ENCODE measurements around the gene SP3.

SP3 gene

GRCh38 chr2:173942861-173943523, 22.2 kb downstream of the SP3 start:
- no peak for DNase-seq (ENCODE audit: low read depth in 2 of 2)

GRCh38 chr2:173941567-173941966, 23.6 kb downstream of the SP3 start:
- DNase-seq (ENCODE audit: low read depth in 2 of 2) = no peak

- DNase-seq (ENCODE audit: low read depth in 2 of 2) = no peak
These were observed 24.8 kb downstream of the SP3 start for GRCh38 chr2:173940208-173941020.

GRCh38 chr2:173938700-173939384, 26.3 kb downstream of the SP3 start:
- DNase-seq (ENCODE audit: low read depth in 2 of 2) = no peak

- DNase-seq (ENCODE audit: low read depth in 2 of 2) = no peak
These were observed 29.9 kb downstream of the SP3 start for GRCh38 chr2:173935305-173935704.

GRCh38 chr2:173934895-173935294, 30.3 kb downstream of the SP3 start:
- DNase-seq (ENCODE audit: low read depth in 2 of 2) = no peak

GRCh38 chr2:173931751-173932150, 33.4 kb downstream of the SP3 start:
- DNase-seq (ENCODE audit: low read depth in 2 of 2) = no peak

GRCh38 chr2:173929441-173929840, 35.7 kb downstream of the SP3 start:
- no peak for DNase-seq (ENCODE audit: low read depth in 2 of 2)

GRCh38 chr2:173926875-173927274, 38.3 kb downstream of the SP3 start:
- no peak for DNase-seq (ENCODE audit: low read depth in 2 of 2)

- DNase-seq (ENCODE audit: low read depth in 2 of 2) = no peak
These were observed 40.9 kb downstream of the SP3 start for GRCh38 chr2:173924285-173924684.

GRCh38 chr2:173922760-173923159, 42.4 kb downstream of the SP3 start:
- peak in 1 of 2 experiments; percentile 18 for DNase-seq (ENCODE audit: low read depth in 2 of 2)

- no peak for DNase-seq (ENCODE audit: low read depth in 2 of 2)
These were observed 43.1 kb downstream of the SP3 start for GRCh38 chr2:173922068-173922467.

GRCh38 chr2:173914055-173914927, 50.9 kb downstream of the SP3 start:
- DNase-seq (ENCODE audit: low read depth in 2 of 2) = no peak

- no peak for DNase-seq (ENCODE audit: low read depth in 2 of 2)
These were observed 55.3 kb downstream of the SP3 start for GRCh38 chr2:173909846-173910245.

GRCh38 chr2:173906626-173907025, 58.5 kb downstream of the SP3 start:
- DNase-seq (ENCODE audit: low read depth in 2 of 2) = no peak

- no peak for DNase-seq (ENCODE audit: low read depth in 2 of 2)
These were observed 61.4 kb downstream of the SP3 start for GRCh38 chr2:173903601-173904394.

GRCh38 chr2:173898996-173899395, 66.2 kb downstream of the SP3 start:
- DNase-seq (ENCODE audit: low read depth in 2 of 2) = no peak

GRCh38 chr2:173898178-173898668, 67.0 kb downstream of the SP3 start:
- no peak for DNase-seq (ENCODE audit: low read depth in 2 of 2)

GRCh38 chr2:173896755-173897154, 68.4 kb downstream of the SP3 start:
- DNase-seq (ENCODE audit: low read depth in 2 of 2) = no peak

GRCh38 chr2:173892341-173892740, 72.8 kb downstream of the SP3 start:
- DNase-seq (ENCODE audit: low read depth in 2 of 2) = no peak
